A673 (cell line): ENCODE results near the gene LMTK3.

Source experiments
- EZH2 ChIP-seq: fragments of 200-600 bp; sonication (generic); IDR thresholded peaks from 2 replicates; pipeline ENCODE4 v1.6.1; 2017; ENCODE audit warnings: borderline replicate concordance, low read depth, mild to moderate bottlenecking, mixed read lengths, antibody characterized with exemption, low read length; ENCODE audit not compliant: poor library complexity, severe bottlenecking
- TF ChIP-seq, protein P1 (sequence below): fragments of 300-800, 200-600 bp; sonication (generic); conservative IDR thresholded peaks from 2 replicates; pipeline ENCODE4 v1.5.1; 2017; ENCODE audit warnings: low read depth, mild to moderate bottlenecking, antibody characterized with exemption, low read length, moderate library complexity, mixed read lengths

DNA sequence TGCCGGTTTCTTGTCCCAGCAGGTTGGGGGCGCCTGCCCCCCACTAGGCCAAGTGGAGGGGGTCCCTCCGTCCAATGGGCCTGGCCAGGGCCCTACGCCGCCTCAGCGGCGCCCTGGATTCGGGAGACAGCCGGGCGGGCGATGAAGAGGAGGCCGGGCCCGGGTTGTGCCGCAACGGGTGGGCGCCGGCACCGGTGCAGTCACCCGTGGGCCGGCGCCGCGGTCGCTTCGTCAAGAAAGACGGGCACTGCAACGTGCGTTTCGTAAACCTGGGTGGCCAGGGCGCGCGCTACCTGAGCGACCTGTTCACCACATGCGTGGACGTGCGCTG lies 50.0 kb downstream of the LMTK3 start:
- TF ChIP-seq, protein P1, sequence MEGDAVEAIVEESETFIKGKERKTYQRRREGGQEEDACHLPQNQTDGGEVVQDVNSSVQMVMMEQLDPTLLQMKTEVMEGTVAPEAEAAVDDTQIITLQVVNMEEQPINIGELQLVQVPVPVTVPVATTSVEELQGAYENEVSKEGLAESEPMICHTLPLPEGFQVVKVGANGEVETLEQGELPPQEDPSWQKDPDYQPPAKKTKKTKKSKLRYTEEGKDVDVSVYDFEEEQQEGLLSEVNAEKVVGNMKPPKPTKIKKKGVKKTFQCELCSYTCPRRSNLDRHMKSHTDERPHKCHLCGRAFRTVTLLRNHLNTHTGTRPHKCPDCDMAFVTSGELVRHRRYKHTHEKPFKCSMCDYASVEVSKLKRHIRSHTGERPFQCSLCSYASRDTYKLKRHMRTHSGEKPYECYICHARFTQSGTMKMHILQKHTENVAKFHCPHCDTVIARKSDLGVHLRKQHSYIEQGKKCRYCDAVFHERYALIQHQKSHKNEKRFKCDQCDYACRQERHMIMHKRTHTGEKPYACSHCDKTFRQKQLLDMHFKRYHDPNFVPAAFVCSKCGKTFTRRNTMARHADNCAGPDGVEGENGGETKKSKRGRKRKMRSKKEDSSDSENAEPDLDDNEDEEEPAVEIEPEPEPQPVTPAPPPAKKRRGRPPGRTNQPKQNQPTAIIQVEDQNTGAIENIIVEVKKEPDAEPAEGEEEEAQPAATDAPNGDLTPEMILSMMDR: no peak
- TF ChIP-seq EZH2: no peak
